Activated CD8-positive, alpha-beta T cell treated with anti-CD3 and anti-CD28 coated beads for 36 hours (primary cell): ENCODE data around the gene SLPI. TPM values are rescaled to one million over a fixed set of nuclear protein-coding genes. Genes with fewer than 3 reads are reported as not detected.

Experiments
- ATAC-seq: fragments of 200-7000 bp; cut with Tn5 transposase; one replicate; pipeline ENCODE4 v1.10.0; 2021; ENCODE audit warnings: mild to moderate bottlenecking, moderate library complexity
- CTCF ChIA-PET: fragments of 350-600 bp; sonication (Branson Sonifier 250); formaldehyde crosslinking; loops from one replicate; lab custom pipeline; 2021; ENCODE audit warnings: antibody characterized with exemption; lab: Charles Lee
- POLR2A ChIA-PET: fragments of 350-600 bp; sonication (Branson Sonifier 250); formaldehyde crosslinking; loops from one replicate; lab custom pipeline; 2021; ENCODE audit warnings: antibody characterized with exemption; lab: Charles Lee
- DNase-seq: peaks from one replicate; pipeline ENCODE4 v3.0.0-alpha.2; 2020
- H3K27ac Mint-ChIP-seq: one replicate; pipeline ENCODE4 v1.8.0; 2021; ENCODE audit warnings: mild to moderate bottlenecking, mixed read lengths
- H3K27me3 Mint-ChIP-seq: one replicate; pipeline ENCODE4 v1.8.0; 2021; ENCODE audit warnings: mixed read lengths
- H3K36me3 Mint-ChIP-seq: one replicate; pipeline ENCODE4 v1.8.0; 2021; ENCODE audit warnings: low read depth, mixed read lengths
- H3K4me1 Mint-ChIP-seq: one replicate; pipeline ENCODE4 v1.8.0; 2021; ENCODE audit warnings: low read depth, mixed read lengths
- H3K4me3 Mint-ChIP-seq: one replicate; pipeline ENCODE4 v1.8.0; 2021; ENCODE audit warnings: mild to moderate bottlenecking, moderate library complexity, mixed read lengths
- H3K9me3 Mint-ChIP-seq: one replicate; pipeline ENCODE4 v1.8.0; 2021; ENCODE audit warnings: mixed read lengths
- CTCF ChIP-seq: fragments of 200-600 bp; IDR thresholded peaks from one replicate; pipeline ENCODE4 v1.8.0; 2022; ENCODE audit warnings: antibody characterized with exemption, mild to moderate bottlenecking
- intact Hi-C: fragments of 100-400 bp; cut with micrococcal nuclease; formaldehyde crosslinking; loops from one replicate; pipeline ENCODE4 v1.10.0; 2022
- total RNA-seq, 2 experiments: library from RNA; stranded (reverse); gene quantifications; one replicate each; pipeline ENCODE4 v1.2.3, GENCODE V29; 2021

Gene SLPI
- total RNA-seq, 2 experiments from 2014 or later = not detected

GRCh38 chr20:45218124-45218523 is 36.2 kb downstream of the SLPI start:
- H3K27ac Mint-ChIP-seq = no peak overlapping the region
- H3K36me3 Mint-ChIP-seq = no peaks in the 10 kb centered on the region
- no peak for TF ChIP-seq CTCF
- ATAC-seq (no peak), DNase-seq (no peak)
- CTCF ChIA-PET = interaction anchor here (0.7 to 1.9 kb wide), 3 partner anchors 12 to 76 kb away, joined by 3 to 6 read pairs (median 4); no protein-coding TSS in a partner anchor
- intact Hi-C loops = no loop called here
- H3K9me3 Mint-ChIP-seq = no peaks in the 10 kb centered on the region
- peaks cover 34% of the 10 kb centered on the region for H3K27me3 Mint-ChIP-seq
- no peaks in the 10 kb centered on the region for H3K4me1 Mint-ChIP-seq
- no peak overlapping the region for H3K4me3 Mint-ChIP-seq
- POLR2A ChIA-PET = no interaction called here

- POLR2A ChIA-PET = no interaction called here
- no peak for TF ChIP-seq CTCF
- ATAC-seq (no peak), DNase-seq (no peak)
- Mint-ChIP-seq H3K4me1 (no peaks in the 10 kb centered on the region), H3K9me3 (no peaks in the 10 kb centered on the region), H3K27me3 (peaks cover 16% of the 10 kb centered on the region), H3K36me3 (no peaks in the 10 kb centered on the region), H3K4me3 (no peak overlapping the region), H3K27ac (no peak overlapping the region)
- CTCF ChIA-PET = no interaction called here
- intact Hi-C loops = no loop called here
These were observed 41.5 kb downstream of the SLPI start for GRCh38 chr20:45212836-45213235.

GRCh38 chr20:45211569-45212474 is 42.5 kb downstream of the SLPI start:
- no peaks in the 10 kb centered on the region for H3K4me1 Mint-ChIP-seq
- no peak overlapping the region for H3K4me3 Mint-ChIP-seq
- DNase-seq (no peak), ATAC-seq (no peak)
- no peaks in the 10 kb centered on the region for H3K36me3 Mint-ChIP-seq
- intact Hi-C loops = no loop called here
- H3K27me3 Mint-ChIP-seq = peaks cover 21% of the 10 kb centered on the region
- ChIA-PET CTCF (interaction anchor here (1.2 kb wide), 1 partner anchor 18 kb away, joined by 4 read pairs; no protein-coding TSS in a partner anchor), POLR2A (no interaction called here)
- TF ChIP-seq CTCF = peak; percentile 11
- no peaks in the 10 kb centered on the region for H3K9me3 Mint-ChIP-seq
- no peak overlapping the region for H3K27ac Mint-ChIP-seq

GRCh38 chr20:45209924-45210323 is 44.4 kb downstream of the SLPI start:
- CTCF ChIA-PET = interaction anchor here (0.5 kb wide), 1 partner anchor 603 kb away, joined by 3 read pairs; no protein-coding TSS in a partner anchor
- no peak for DNase-seq

More at GRCh38 chr20:45209924-45210323, 44.4 kb downstream of the SLPI start:
- Mint-ChIP-seq H3K27me3 (peaks cover 32% of the 10 kb centered on the region), H3K9me3 (no peaks in the 10 kb centered on the region), H3K4me1 (no peaks in the 10 kb centered on the region), H3K36me3 (no peaks in the 10 kb centered on the region), H3K4me3 (no peak overlapping the region), H3K27ac (no peak overlapping the region)
- TF ChIP-seq CTCF = no peak
- POLR2A ChIA-PET = no interaction called here
- intact Hi-C loops = no loop called here
- ATAC-seq = no peak
